Smooth muscle cell (in vitro differentiated cells): ENCODE measurements around the gene SHISA7. TPM values are rescaled to one million over a fixed set of nuclear protein-coding genes. Genes with fewer than 3 reads are reported as not detected.
A peak's percentile ranks its signal among the peaks of the same experiment; 100 is the strongest.

Experiments used
- DNase-seq: peaks from one replicate; lab custom pipeline; 2025; ENCODE audit not compliant: unreplicated experiment; lab: John Stamatoyannopoulos, UW
- H2AFZ ChIP-seq: fragments of 200-600 bp; sonication (generic); 2 replicates; pipeline ENCODE4 v1.6.0; 2016; ENCODE audit warnings: antibody characterized with exemption, low read depth, mild to moderate bottlenecking
- H3F3A ChIP-seq: fragments of 200-600 bp; sonication (generic); 2 replicates; pipeline ENCODE4 v1.6.0; 2017; ENCODE audit warnings: antibody characterized with exemption, low read depth
- H3K27ac ChIP-seq: fragments of 200-600 bp; sonication (generic); 2 replicates; pipeline ENCODE4 v1.5.1; 2016; ENCODE audit warnings: low read depth, mild to moderate bottlenecking
- H3K27me3 ChIP-seq: fragments of 200-600 bp; sonication (generic); 2 replicates; pipeline ENCODE4 v1.6.1; 2016; ENCODE audit warnings: low read depth, mild to moderate bottlenecking
- H3K36me3 ChIP-seq: fragments of 200-600 bp; sonication (generic); 2 replicates; pipeline ENCODE4 v1.5.1; 2016; ENCODE audit warnings: low read depth
- H3K4me1 ChIP-seq: fragments of 200-600 bp; sonication (generic); 2 replicates; pipeline ENCODE4 v1.5.1; 2016; ENCODE audit warnings: low read depth
- H3K4me2 ChIP-seq: fragments of 200-600 bp; sonication (generic); 2 replicates; pipeline ENCODE4 v1.6.0; 2016; ENCODE audit warnings: mild to moderate bottlenecking
- H3K4me3 ChIP-seq: fragments of 200-600 bp; sonication (generic); 2 replicates; pipeline ENCODE4 v1.5.1; 2016; ENCODE audit warnings: mild to moderate bottlenecking
- H3K79me2 ChIP-seq: fragments of 200-600 bp; sonication (generic); 2 replicates; pipeline ENCODE4 v1.6.0; 2016; ENCODE audit warnings: low read depth, mild to moderate bottlenecking
- H3K9ac ChIP-seq: fragments of 200-600 bp; sonication (generic); 2 replicates; pipeline ENCODE4 v1.6.0; 2016; ENCODE audit warnings: low read depth
- H3K9me3 ChIP-seq: fragments of 200-600 bp; sonication (generic); replicated peaks from 2 replicates; pipeline ENCODE4 v1.5.1; 2016; ENCODE audit warnings: low read depth
- H4K20me1 ChIP-seq: fragments of 200-600 bp; sonication (generic); 2 replicates; pipeline ENCODE4 v1.6.0; 2016; ENCODE audit warnings: low read depth
- CTCF ChIP-seq: fragments of 200-600 bp; sonication (generic); IDR thresholded peaks from 2 replicates; pipeline ENCODE4 v1.5.1; 2017; ENCODE audit warnings: borderline replicate concordance, mild to moderate bottlenecking, antibody characterized with exemption; ENCODE audit not compliant: insufficient read depth, poor library complexity, severe bottlenecking
- WGBS: methylation state at CpG from one replicate; pipeline ENCODE4 v1.1.7; 2016; ENCODE audit warnings: low lambda C conversion rate; 5-methylcytosine and 5-hydroxymethylcytosine counted together
- polyA plus RNA-seq: library from polyadenylated mRNA; unstranded; fragments of >200 nt; fragmentation: Nextera tagmentation; extraction: Ambion mirVana; gene quantifications from 2 replicates; pipeline ENCODE4 v1.2.1, GENCODE V29; 2016
- total RNA-seq: library from RNA; depleted of rRNA; stranded (reverse); fragments of >200 nt; gene quantifications from 2 replicates; pipeline ENCODE4 v1.2.3, GENCODE V29; 2014

Gene SHISA7
- total and polyA plus RNA-seq, 2 experiments from 2014 or later: not detected

GRCh38 chr19:55467236-55468053 is 24.3 kb upstream of the SHISA7 start:
- Histone ChIP-seq H3K36me3 (no peaks in the 10 kb centered on the region), H3K9me3 (no peaks in the 10 kb centered on the region), H3K9ac (no peak overlapping the region), H3K27ac (peak overlapping the region; percentile 20), H3K4me2 (peak overlapping the region; percentile 52), H3F3A (peaks cover 12% of the 10 kb centered on the region), H3K4me3 (no peak overlapping the region), H4K20me1 (no peaks in the 10 kb centered on the region), H3K4me1 (no peaks in the 10 kb centered on the region), H3K79me2 (no peaks in the 10 kb centered on the region), H3K27me3 (peaks cover 14% of the 10 kb centered on the region), H2AFZ (no peak overlapping the region)
- peak; percentile 99 for TF ChIP-seq CTCF
- DNase-seq: no peak
- 32% methylated on average over 29 of the region's 29 CpGs for WGBS

GRCh38 chr19:55466241-55466614 is 23.1 kb upstream of the SHISA7 start:
- Histone ChIP-seq H3F3A (peaks cover 12% of the 10 kb centered on the region), H3K36me3 (no peaks in the 10 kb centered on the region), H4K20me1 (no peaks in the 10 kb centered on the region), H3K27me3 (peaks cover 14% of the 10 kb centered on the region), H3K9me3 (no peaks in the 10 kb centered on the region), H2AFZ (no peak overlapping the region), H3K79me2 (no peaks in the 10 kb centered on the region), H3K4me1 (no peaks in the 10 kb centered on the region), H3K27ac (no peak overlapping the region), H3K4me2 (no peak overlapping the region), H3K9ac (no peak overlapping the region), H3K4me3 (no peak overlapping the region)
- no peak for DNase-seq
- 94% methylated on average over 4 of the region's 4 CpGs for WGBS
- no peak for TF ChIP-seq CTCF

GRCh38 chr19:55465460-55466240 is 22.6 kb upstream of the SHISA7 start:
- Histone ChIP-seq H3K9me3 (no peaks in the 10 kb centered on the region), H3K4me1 (no peaks in the 10 kb centered on the region), H3K4me3 (no peak overlapping the region), H3K9ac (no peak overlapping the region), H4K20me1 (no peaks in the 10 kb centered on the region), H3K27me3 (peaks cover 14% of the 10 kb centered on the region), H3K36me3 (no peaks in the 10 kb centered on the region), H2AFZ (no peak overlapping the region), H3K79me2 (no peaks in the 10 kb centered on the region), H3F3A (peaks cover 12% of the 10 kb centered on the region), H3K4me2 (no peak overlapping the region), H3K27ac (no peak overlapping the region)
- 82% methylated on average over 11 of the region's 11 CpGs for WGBS
- DNase-seq: no peak
- TF ChIP-seq CTCF: no peak
